Measurements from ENCODE around the gene SCAF1.

Gene SCAF1

DNA sequence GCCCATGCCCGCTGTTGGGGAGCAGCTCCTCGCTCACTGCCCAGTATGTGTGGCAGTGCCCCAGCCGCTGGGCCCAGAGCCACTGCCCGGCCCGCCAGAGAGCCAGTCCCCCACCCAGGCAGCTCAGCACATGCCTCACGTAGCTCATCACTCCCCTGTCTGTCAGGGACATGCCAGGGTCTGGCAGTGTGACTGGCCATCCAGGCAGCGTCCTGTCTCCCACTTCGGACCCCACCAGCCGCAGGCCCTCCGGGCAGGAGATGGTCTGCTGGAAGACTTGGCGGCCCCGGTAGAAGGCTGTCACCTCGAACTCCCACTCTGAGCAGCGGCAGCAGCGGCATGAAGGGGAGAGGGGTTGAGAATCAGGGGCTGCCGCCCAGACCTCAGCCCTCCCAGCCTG, 20.0 kb downstream of the SCAF1 start:
- Histone ChIP-seq H3K9me2 (replicated peaks; ENCODE audit: insufficient read depth, low read length) (no peaks in the 10 kb centered on the region), H3K36me3 (replicated peaks; ENCODE audit: insufficient read depth, low read length) (no peaks in the 10 kb centered on the region)

GRCh38 chr19:49663224-49663623, 21.2 kb downstream of the SCAF1 start:
- H3K36me3 ChIP-seq (replicated peaks; ENCODE audit: insufficient read depth, low read length): no peaks in the 10 kb centered on the region

More for the DNA sequence above, 20.0 kb downstream of the SCAF1 start:
- Histone ChIP-seq H3K4me2 (ENCODE audit: low read depth, low read length) (no peak overlapping the region), H3K27me3 (replicated peaks; ENCODE audit: insufficient read depth, low read length) (no peaks in the 10 kb centered on the region), H3K9me3 (replicated peaks; ENCODE audit: insufficient read depth, low read length) (no peaks in the 10 kb centered on the region), H3K27ac (ENCODE audit: low read length) (no peak overlapping the region), H4K20me1 (ENCODE audit: insufficient read depth, low read length) (no peaks in the 10 kb centered on the region), H2AFZ (ENCODE audit: low read length) (no peak overlapping the region), H3K4me3 (ENCODE audit: low read length) (no peak overlapping the region), H3K9ac (ENCODE audit: low read length) (no peak overlapping the region), H3K79me2 (ENCODE audit: low read length) (peaks cover 42% of the 10 kb centered on the region), H3F3A (ENCODE audit: insufficient read depth, low read length) (peaks cover 30% of the 10 kb centered on the region), H3K4me1 (ENCODE audit: low read length) (peaks cover 12% of the 10 kb centered on the region)
- TF ChIP-seq EZH2 (optimal IDR thresholded peaks at IDR 0.05; ENCODE audit: low read depth, low read length) (no peak), EZH2phosphoT487 (IDR thresholded peaks at IDR 0.05; ENCODE audit: low read length) (no peak), CTCF (IDR thresholded peaks at IDR 0.05; ENCODE audit: low read length) (no peak)
- DNase-seq: no peak

DNA sequence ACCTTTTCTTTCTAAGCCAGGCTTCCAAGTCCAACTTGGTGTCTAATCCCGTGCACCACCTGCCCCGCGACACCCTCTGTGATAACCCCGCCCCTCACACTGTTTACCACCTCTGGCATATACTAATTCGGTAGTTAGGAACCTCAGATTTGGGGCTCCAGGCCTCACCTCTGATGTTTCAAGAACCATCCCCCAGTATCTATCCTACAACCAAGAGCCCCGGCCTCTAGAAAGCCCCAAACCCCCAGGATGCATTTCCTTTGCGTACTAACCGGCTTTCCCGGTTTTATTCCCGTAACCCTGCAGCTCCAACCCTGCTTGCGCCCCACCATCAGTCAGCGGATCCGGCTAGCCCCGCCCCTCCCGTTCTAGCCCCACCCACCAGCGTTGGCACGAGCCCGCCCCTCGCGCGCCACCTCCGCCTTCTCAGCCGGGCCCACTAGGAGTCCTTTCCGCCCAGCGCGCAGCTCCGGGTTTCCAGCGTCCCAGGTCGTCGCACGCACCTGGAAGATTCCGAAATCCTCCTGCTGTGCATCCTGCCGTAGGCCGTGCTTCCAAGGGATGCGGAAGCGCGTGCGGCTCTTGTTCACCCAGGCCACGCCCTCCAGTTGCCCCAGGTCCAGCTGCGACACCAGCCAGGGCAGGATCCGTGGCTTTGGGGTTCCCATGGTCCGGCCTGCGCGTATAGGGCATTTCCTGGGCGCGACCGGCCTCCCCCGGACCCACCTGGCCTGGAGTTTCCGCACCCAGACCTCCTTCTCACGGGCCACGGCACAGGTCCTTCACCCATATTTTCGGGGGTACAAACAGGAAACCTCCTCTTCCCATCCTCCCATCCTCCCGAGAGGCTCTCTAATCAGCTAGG, 22.4 kb downstream of the SCAF1 start:
- TF ChIP-seq EZH2phosphoT487 (IDR thresholded peaks at IDR 0.05; ENCODE audit: low read length) (no peak), CTCF (IDR thresholded peaks at IDR 0.05; ENCODE audit: low read length) (peak; percentile 13; the same call in 1 of the 2 replicates)
- Histone ChIP-seq H3K9ac (ENCODE audit: low read length) (peak overlapping the region; percentile 87), H3K27me3 (replicated peaks; ENCODE audit: insufficient read depth, low read length) (no peaks in the 10 kb centered on the region), H3K79me2 (ENCODE audit: low read length) (peaks cover 52% of the 10 kb centered on the region), H2AFZ (ENCODE audit: low read length) (peak overlapping the region; percentile 46; the same call in 1 of the 2 replicates), H3F3A (ENCODE audit: insufficient read depth, low read length) (peaks cover 30% of the 10 kb centered on the region), H3K4me2 (ENCODE audit: low read depth, low read length) (peak overlapping the region; percentile 61), H4K20me1 (ENCODE audit: insufficient read depth, low read length) (no peaks in the 10 kb centered on the region), H3K4me3 (ENCODE audit: low read length) (peak overlapping the region; percentile 96), H3K4me1 (ENCODE audit: low read length) (peaks cover 18% of the 10 kb centered on the region), H3K9me2 (replicated peaks; ENCODE audit: insufficient read depth, low read length) (no peaks in the 10 kb centered on the region), H3K36me3 (replicated peaks; ENCODE audit: insufficient read depth, low read length) (no peaks in the 10 kb centered on the region), H3K9me3 (replicated peaks; ENCODE audit: insufficient read depth, low read length) (no peaks in the 10 kb centered on the region), H3K27ac (ENCODE audit: low read length) (peak overlapping the region; percentile 89)
- peak; percentile 81 for DNase-seq

More at GRCh38 chr19:49663224-49663623, 21.2 kb downstream of the SCAF1 start:
- peaks cover 30% of the 10 kb centered on the region for H3F3A ChIP-seq (ENCODE audit: insufficient read depth, low read length)
- H3K4me1 ChIP-seq (ENCODE audit: low read length): peaks cover 18% of the 10 kb centered on the region
- peaks cover 50% of the 10 kb centered on the region for H3K79me2 ChIP-seq (ENCODE audit: low read length)
- no peaks in the 10 kb centered on the region for H3K9me3 ChIP-seq (replicated peaks; ENCODE audit: insufficient read depth, low read length)
- DNase-seq: no peak
- H4K20me1 ChIP-seq (ENCODE audit: insufficient read depth, low read length): no peaks in the 10 kb centered on the region
- no peaks in the 10 kb centered on the region for H3K9me2 ChIP-seq (replicated peaks; ENCODE audit: insufficient read depth, low read length)
- peak overlapping the region; percentile 96 for H3K4me3 ChIP-seq (ENCODE audit: low read length)
- H2AFZ ChIP-seq (ENCODE audit: low read length): no peak overlapping the region
- peak overlapping the region; percentile 89; the same call in 1 of the 2 replicates for H3K27ac ChIP-seq (ENCODE audit: low read length)
- peak overlapping the region; percentile 61 for H3K4me2 ChIP-seq (ENCODE audit: low read depth, low read length)
- H3K9ac ChIP-seq (ENCODE audit: low read length): peak overlapping the region; percentile 87; the same call in 1 of the 2 replicates
- no peak for TF ChIP-seq EZH2 (optimal IDR thresholded peaks at IDR 0.05; ENCODE audit: low read depth, low read length)
- TF ChIP-seq EZH2phosphoT487 (IDR thresholded peaks at IDR 0.05; ENCODE audit: low read length): no peak
- no peak for TF ChIP-seq CTCF (IDR thresholded peaks at IDR 0.05; ENCODE audit: low read length)
- no peaks in the 10 kb centered on the region for H3K27me3 ChIP-seq (replicated peaks; ENCODE audit: insufficient read depth, low read length)

Measured in MM.1S (cell line).